Measurements from ENCODE around the gene DUOXA1. TPM values are rescaled to one million over a fixed set of nuclear protein-coding genes. Genes with fewer than 3 reads are reported as not detected.

DUOXA1 gene
- total RNA-seq, 1 experiment from 2014 or later, result not detected

GRCh38 chr15:45168286-45168685 is 38.6 kb upstream of the DUOXA1 start:
- Histone ChIP-seq H3K27me3 (ENCODE audit: low read length) (no peaks in the 10 kb centered on the region), H3K36me3 (ENCODE audit: low read depth, low read length) (no peaks in the 10 kb centered on the region), H4K20me1 (ENCODE audit: low read length) (no peaks in the 10 kb centered on the region), H3K4me2 (ENCODE audit: low read length) (no peak overlapping the region), H3K79me2 (ENCODE audit: low read length) (no peaks in the 10 kb centered on the region), H3K4me3 (ENCODE audit: low read length) (no peak overlapping the region), H3K9me3 (ENCODE audit: low read length) (no peaks in the 10 kb centered on the region), H2AFZ (ENCODE audit: low read length) (no peak overlapping the region), H3K4me1 (ENCODE audit: insufficient read depth, low read length) (peaks cover 7% of the 10 kb centered on the region), H3K9me2 (replicated peaks; ENCODE audit: low read length) (no peaks in the 10 kb centered on the region), H3F3A (ENCODE audit: low read length, unreplicated experiment) (no peaks in the 10 kb centered on the region), H3K27ac (ENCODE audit: low read length) (no peak overlapping the region), H3K9ac (ENCODE audit: low read length) (no peak overlapping the region)
- CTCF ChIA-PET, result interaction anchor here (0.7 kb wide), 1 partner anchor 50 kb away, joined by 3 read pairs; no protein-coding TSS in a partner anchor
- TF ChIP-seq EZH2 (IDR thresholded peaks at IDR 0.05; ENCODE audit: low read length, unreplicated experiment) (no peak), CTCF (conservative IDR thresholded peaks at IDR 0.05; ENCODE audit: low read depth, low read length) (no peak), EZH2phosphoT487 (IDR thresholded peaks at IDR 0.05; ENCODE audit: borderline replicate concordance, low read length) (no peak)
- intact Hi-C loops (cut with micrococcal nuclease), result loop anchor here (10.0 kb wide), 1 partner anchor 287 kb away; no protein-coding TSS in a partner anchor
- ATAC-seq (no peak), DNase-seq (no peak)
- POLR2A ChIA-PET (ENCODE audit: unreplicated experiment), result interaction anchor here (0.6 kb wide), 1 partner anchor 111 kb away, joined by 3 read pairs; no protein-coding TSS in a partner anchor
- BruUV-seq (replicated peaks), result no TSS peak

GRCh38 chr15:45167631-45168205 is 38.0 kb upstream of the DUOXA1 start:
- H2AFZ ChIP-seq (ENCODE audit: low read length), result peak overlapping the region; percentile 92; the same call in 1 of the 2 replicates
- no peaks in the 10 kb centered on the region for H3K27me3 ChIP-seq (ENCODE audit: low read length)
- DNase-seq (no peak), ATAC-seq (no peak)
- no peaks in the 10 kb centered on the region for H3K79me2 ChIP-seq (ENCODE audit: low read length)
- peak overlapping the region; percentile 75 for H3K4me3 ChIP-seq (ENCODE audit: low read length)
- no peaks in the 10 kb centered on the region for H3K36me3 ChIP-seq (ENCODE audit: low read depth, low read length)
- intact Hi-C loops (cut with micrococcal nuclease), result loop anchor here (1.0 to 10.0 kb wide), 2 partner anchors 31 to 287 kb away; no protein-coding TSS in a partner anchor
- no TSS peak for BruUV-seq (replicated peaks)
- H3K9me3 ChIP-seq (ENCODE audit: low read length), result no peaks in the 10 kb centered on the region
- CTCF ChIA-PET, result interaction anchor here (0.7 kb wide), 1 partner anchor 50 kb away, joined by 3 read pairs; no protein-coding TSS in a partner anchor
- POLR2A ChIA-PET (ENCODE audit: unreplicated experiment), result interaction anchor here (0.6 kb wide), 1 partner anchor 111 kb away, joined by 3 read pairs; no protein-coding TSS in a partner anchor
- H3K4me2 ChIP-seq (ENCODE audit: low read length), result peak overlapping the region; percentile 94
- H3K27ac ChIP-seq (ENCODE audit: low read length), result no peak overlapping the region
- H3K9ac ChIP-seq (ENCODE audit: low read length), result peak overlapping the region; percentile 95; the same call in 1 of the 2 replicates
- H4K20me1 ChIP-seq (ENCODE audit: low read length), result no peaks in the 10 kb centered on the region
- TF ChIP-seq CTCF (conservative IDR thresholded peaks at IDR 0.05; ENCODE audit: low read depth, low read length) (no peak), EZH2phosphoT487 (IDR thresholded peaks at IDR 0.05; ENCODE audit: borderline replicate concordance, low read length) (no peak), EZH2 (IDR thresholded peaks at IDR 0.05; ENCODE audit: low read length, unreplicated experiment) (no peak)
- no peaks in the 10 kb centered on the region for H3F3A ChIP-seq (ENCODE audit: low read length, unreplicated experiment)
- no peaks in the 10 kb centered on the region for H3K9me2 ChIP-seq (replicated peaks; ENCODE audit: low read length)
- peaks cover 13% of the 10 kb centered on the region for H3K4me1 ChIP-seq (ENCODE audit: insufficient read depth, low read length)

Data from PC-3 (cell line).